Endothelial cell of umbilical vein (primary cell): ENCODE results near the gene CCDC182.

Experiments used
- CTCF ChIP-seq, 2 donors: IDR thresholded peaks; 1 replicate in 1 of 2; 2 replicates in 1 of 2; pipeline ENCODE4 v1.5.1; 2011; ENCODE audit warnings: low read length in 2 of 2, mild to moderate bottlenecking in 2 of 2, moderate library complexity in 2 of 2, control low read depth in 1 of 2, inconsistent platforms in 1 of 2, low read depth in 1 of 2; ENCODE audit not compliant: insufficient read depth in 1 of 2; ENCODE audit errors: extremely low read depth in 1 of 2
- FOS ChIP-seq: IDR thresholded peaks from 2 replicates; pipeline ENCODE4 v1.6.1; 2011; ENCODE audit warnings: mild to moderate bottlenecking, low read length, moderate library complexity, borderline replicate concordance; ENCODE audit not compliant: insufficient read depth
- MAX ChIP-seq: IDR thresholded peaks from 2 replicates; pipeline ENCODE4 v1.6.1; 2011; ENCODE audit not compliant: insufficient read depth, insufficient read length
- MYC ChIP-seq: IDR thresholded peaks from one replicate; pipeline ENCODE4 v1.6.1; 2011; ENCODE audit warnings: mild to moderate bottlenecking, low read depth, low read length
- POLR2A ChIP-seq: IDR thresholded peaks from 2 replicates; pipeline ENCODE4 v1.6.1; 2012; ENCODE audit warnings: low read depth, mild to moderate bottlenecking, control low read depth, low read length

GRCh38 chr17:57703273-57703672 lies 41.8 kb downstream of the CCDC182 start:
- TF ChIP-seq FOS (no peak), POLR2A (no peak), CTCF (IDR thresholded peaks at IDR 0.05; ENCODE audit: extremely low read depth in 1 of 2, insufficient read depth in 1 of 2, low read depth in 1 of 2, low read length in 2 of 2) (no peak), MAX (no peak), MYC (no peak)
